Stomach smooth muscle (tissue), 2 donors: ENCODE measurements around the gene PROK1.
"Not testable (repeated sequence)": the region's sequence is repeated elsewhere in the genome, so short reads cannot be mapped to it uniquely, and the experiment has no call there.

Experiments
- H3K27ac ChIP-seq: one replicate; pipeline ENCODE4 v1.7.0; 2013; ENCODE audit warnings: mild to moderate bottlenecking, low read length, inconsistent platforms
- H3K27me3 ChIP-seq, 2 donors: one replicate each; pipeline ENCODE4 v1.7.0; 2013; ENCODE audit warnings: low read length in 2 of 2; ENCODE audit not compliant: insufficient read depth in 2 of 2, control insufficient read depth in 1 of 2
- H3K36me3 ChIP-seq, 2 donors: one replicate each; pipeline ENCODE4 v1.7.0; 2013; ENCODE audit warnings: low read length in 2 of 2; ENCODE audit not compliant: control insufficient read depth in 2 of 2, insufficient read depth in 2 of 2
- H3K4me1 ChIP-seq: one replicate; pipeline ENCODE4 v1.7.0; 2013; ENCODE audit warnings: low read length; ENCODE audit not compliant: control insufficient read depth, insufficient read depth
- H3K4me3 ChIP-seq, 2 donors: one replicate each; pipeline ENCODE4 v1.7.0; 2013; ENCODE audit warnings: low read length in 2 of 2
- H3K9ac ChIP-seq, 2 donors: one replicate each; pipeline ENCODE4 v1.7.0; 2013; ENCODE audit warnings: low read length in 2 of 2, mild to moderate bottlenecking in 1 of 2
- H3K9me3 ChIP-seq, 2 donors: one replicate each; pipeline ENCODE4 v1.7.0; 2013; ENCODE audit warnings: low read length in 2 of 2; ENCODE audit not compliant: control insufficient read depth in 2 of 2
- donor health status: healthy.
- donor health status: Pancreatic carcinoma.

The PROK1 gene

GRCh38 chr1:110433803-110434202, 17.1 kb upstream of the PROK1 start:
- Histone ChIP-seq H3K27ac (no peak overlapping the region), H3K27me3 (peaks cover 4 to 8% of the 10 kb centered on the region in 2 donors), H3K36me3 (no peaks in the 10 kb centered on the region), H3K4me3 (no peak overlapping the region), H3K9me3 (no peaks in the 10 kb centered on the region), H3K9ac (no peak overlapping the region), H3K4me1 (no peaks in the 10 kb centered on the region)

GRCh38 chr1:110434946-110435345, 16.0 kb upstream of the PROK1 start:
- H3K9ac ChIP-seq: no peak overlapping the region
- H3K27ac ChIP-seq: no peak overlapping the region

GRCh38 chr1:110436635-110437034, 14.3 kb upstream of the PROK1 start:
- H3K4me1 ChIP-seq: no peaks in the 10 kb centered on the region
- H3K27me3 ChIP-seq: no peaks in the 10 kb centered on the region
- H3K27ac ChIP-seq: no peak overlapping the region
- no peaks in the 10 kb centered on the region for H3K36me3 ChIP-seq
- H3K4me3 ChIP-seq: no peak overlapping the region
- no peak overlapping the region for H3K9ac ChIP-seq
- H3K9me3 ChIP-seq: no peaks in the 10 kb centered on the region

More at GRCh38 chr1:110434946-110435345, 16.0 kb upstream of the PROK1 start:
- Histone ChIP-seq H3K9me3 (no peaks in the 10 kb centered on the region), H3K36me3 (no peaks in the 10 kb centered on the region), H3K27me3 (peaks cover 4 to 8% of the 10 kb centered on the region in 2 donors), H3K4me3 (no peak overlapping the region), H3K4me1 (no peaks in the 10 kb centered on the region)

- H3K9ac ChIP-seq, H3K27me3 ChIP-seq, H3K9me3 ChIP-seq, H3K4me1 ChIP-seq, H3K27ac ChIP-seq, H3K4me3 ChIP-seq, H3K36me3 ChIP-seq: not testable (repeated sequence)
Observed at GRCh38 chr1:110437645-110438299, 13.2 kb upstream of the PROK1 start.

GRCh38 chr1:110438893-110439292, 12.1 kb upstream of the PROK1 start:
- Histone ChIP-seq H3K27me3 (no peaks in the 10 kb centered on the region), H3K9me3 (no peaks in the 10 kb centered on the region), H3K9ac (no peak overlapping the region), H3K4me3 (no peak overlapping the region), H3K27ac (no peak overlapping the region), H3K4me1 (no peaks in the 10 kb centered on the region), H3K36me3 (no peaks in the 10 kb centered on the region)

- H3K4me1 ChIP-seq, H3K27ac ChIP-seq, H3K9ac ChIP-seq, H3K9me3 ChIP-seq, H3K27me3 ChIP-seq, H3K4me3 ChIP-seq, H3K36me3 ChIP-seq: not testable (repeated sequence)
Observed at GRCh38 chr1:110439873-110440272, 11.1 kb upstream of the PROK1 start.

- H3K27ac ChIP-seq: no peak overlapping the region
- no peaks in the 10 kb centered on the region for H3K36me3 ChIP-seq
- H3K27me3 ChIP-seq: no peaks in the 10 kb centered on the region
- H3K4me3 ChIP-seq: no peak overlapping the region
- no peak overlapping the region for H3K9ac ChIP-seq
- H3K4me1 ChIP-seq: no peaks in the 10 kb centered on the region
- no peaks in the 10 kb centered on the region for H3K9me3 ChIP-seq
Observed at GRCh38 chr1:110440877-110441276, 10.1 kb upstream of the PROK1 start.

GRCh38 chr1:110441888-110442287, 9.1 kb upstream of the PROK1 start:
- Histone ChIP-seq H3K9me3 (no peaks in the 10 kb centered on the region), H3K4me3 (no peak overlapping the region), H3K9ac (no peak overlapping the region), H3K27me3 (no peaks in the 10 kb centered on the region), H3K36me3 (no peaks in the 10 kb centered on the region), H3K4me1 (no peaks in the 10 kb centered on the region), H3K27ac (no peak overlapping the region)

- no peaks in the 10 kb centered on the region for H3K9me3 ChIP-seq
- H3K4me3 ChIP-seq: no peak overlapping the region
- no peaks in the 10 kb centered on the region for H3K36me3 ChIP-seq
- H3K9ac ChIP-seq: no peak overlapping the region
- no peaks in the 10 kb centered on the region for H3K27me3 ChIP-seq
- H3K27ac ChIP-seq: no peak overlapping the region
- no peaks in the 10 kb centered on the region for H3K4me1 ChIP-seq
Observed at GRCh38 chr1:110443451-110443850, 7.5 kb upstream of the PROK1 start.

GRCh38 chr1:110444561-110444960, 6.4 kb upstream of the PROK1 start:
- Histone ChIP-seq H3K27me3 (no peaks in the 10 kb centered on the region), H3K9me3 (no peaks in the 10 kb centered on the region), H3K4me3 (no peak overlapping the region), H3K4me1 (no peaks in the 10 kb centered on the region), H3K9ac (no peak overlapping the region), H3K36me3 (no peaks in the 10 kb centered on the region), H3K27ac (no peak overlapping the region)

- Histone ChIP-seq H3K36me3 (no peaks in the 10 kb centered on the region), H3K4me3 (no peak overlapping the region), H3K27ac (no peak overlapping the region), H3K4me1 (no peaks in the 10 kb centered on the region), H3K9ac (no peak overlapping the region), H3K27me3 (peaks cover 3 to 22% of the 10 kb centered on the region in 2 donors), H3K9me3 (no peaks in the 10 kb centered on the region)
Observed at GRCh38 chr1:110449661-110450651, 993 bp upstream of the PROK1 start.
